Activated CD4-positive, alpha-beta T cell treated with anti-CD3 and anti-CD28 coated beads, Interleukin-2, amount 50 U/mL, for 16 hours (primary cell): Measurements from ENCODE around the gene PCDH19.

Source experiments
- DNase-seq: peaks from one replicate; pipeline ENCODE4 v3.0.0-alpha.2; 2020

Gene PCDH19

GRCh38 chrX:100395781-100396180, 14.3 kb downstream of the PCDH19 start:
- no peak for DNase-seq

DNA sequence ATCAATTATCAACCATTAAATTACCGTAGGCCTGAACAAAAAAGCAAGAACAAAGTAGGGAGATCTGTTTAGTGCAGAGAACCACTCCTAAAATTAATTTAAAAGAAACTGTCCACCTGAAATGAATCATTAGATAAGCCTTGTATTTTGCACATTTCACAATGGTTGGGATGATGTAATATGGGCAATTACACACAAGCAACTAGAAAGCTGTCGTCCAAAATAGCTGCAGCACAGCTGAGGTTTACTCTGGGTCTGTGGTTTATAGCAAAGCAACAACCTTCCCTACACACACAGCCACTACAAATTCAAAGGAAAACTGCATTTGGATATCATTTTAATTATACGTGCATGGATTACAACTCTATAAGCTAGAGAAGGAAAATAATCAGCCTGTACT, 28.5 kb downstream of the PCDH19 start:
- DNase-seq, result no peak

- DNase-seq, result no peak
Observed at GRCh38 chrX:100379388-100379986, 30.6 kb downstream of the PCDH19 start.

- DNase-seq, result no peak
Observed at GRCh38 chrX:100377826-100378225, 32.2 kb downstream of the PCDH19 start.

DNA sequence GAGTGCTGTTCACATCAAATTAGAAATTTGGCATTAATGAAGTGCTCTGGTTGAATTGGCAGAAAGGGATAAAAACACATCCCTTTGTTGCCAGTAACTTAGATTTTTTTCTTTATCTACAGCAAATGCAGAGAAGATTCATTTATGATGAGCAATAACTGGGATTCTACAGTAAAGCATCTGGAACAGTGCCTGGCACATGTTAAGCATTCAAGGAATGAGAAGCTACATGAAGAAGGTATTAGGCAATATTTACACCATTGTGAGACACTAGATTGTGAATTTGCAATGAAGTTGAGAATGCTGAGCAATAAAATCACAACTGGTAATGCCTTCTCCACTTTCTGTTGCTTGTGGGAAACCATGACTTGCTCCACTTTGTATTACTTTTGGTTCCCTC, 33.5 kb downstream of the PCDH19 start:
- no peak for DNase-seq

DNA sequence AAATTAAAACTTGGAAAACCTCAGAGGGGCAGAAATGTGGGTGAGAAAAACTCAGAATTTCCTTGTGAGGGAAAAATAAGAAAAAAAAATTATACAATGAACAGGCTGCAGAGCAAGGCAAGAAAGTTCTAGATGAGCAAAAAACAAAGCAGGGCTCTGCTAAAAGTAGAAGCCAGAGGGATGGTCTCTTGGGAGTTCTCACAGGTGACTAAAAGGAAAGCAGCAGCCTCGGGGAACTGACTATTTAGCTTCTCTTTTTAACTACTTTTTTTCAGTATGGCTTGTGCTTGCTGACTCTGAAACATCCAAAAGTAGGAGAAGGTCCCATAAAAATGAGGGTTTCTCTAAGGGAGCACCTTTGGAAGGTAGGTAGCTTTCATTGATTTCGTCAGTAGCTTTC, 36.4 kb downstream of the PCDH19 start:
- no peak for DNase-seq

DNA sequence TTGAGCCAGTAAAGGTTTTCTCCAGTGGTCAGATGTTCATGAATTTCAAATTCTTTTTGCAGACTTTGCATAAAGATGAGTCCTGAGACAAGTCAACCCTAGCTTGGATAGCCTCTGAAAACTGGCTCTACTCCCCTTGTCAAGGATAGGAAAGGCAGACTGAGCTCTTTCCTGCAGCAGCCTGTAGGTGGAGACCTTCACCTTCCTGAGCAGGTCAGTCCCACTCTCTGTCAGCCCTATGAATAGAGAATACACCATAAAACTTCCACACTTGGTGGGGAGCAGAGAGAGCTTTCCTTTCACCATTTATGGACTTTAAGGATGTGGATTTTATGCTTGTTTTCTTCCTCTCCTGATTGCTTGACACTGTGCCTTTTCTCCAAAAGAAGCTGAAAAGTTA, 41.9 kb downstream of the PCDH19 start:
- peak; percentile 10 for DNase-seq

- DNase-seq, result no peak
Observed at GRCh38 chrX:100363896-100364295, 46.2 kb downstream of the PCDH19 start.

- DNase-seq, result no peak
Observed at GRCh38 chrX:100358766-100359165, 51.3 kb downstream of the PCDH19 start.

- DNase-seq, result no peak
Observed at GRCh38 chrX:100356351-100356896, 53.6 kb downstream of the PCDH19 start.

DNA sequence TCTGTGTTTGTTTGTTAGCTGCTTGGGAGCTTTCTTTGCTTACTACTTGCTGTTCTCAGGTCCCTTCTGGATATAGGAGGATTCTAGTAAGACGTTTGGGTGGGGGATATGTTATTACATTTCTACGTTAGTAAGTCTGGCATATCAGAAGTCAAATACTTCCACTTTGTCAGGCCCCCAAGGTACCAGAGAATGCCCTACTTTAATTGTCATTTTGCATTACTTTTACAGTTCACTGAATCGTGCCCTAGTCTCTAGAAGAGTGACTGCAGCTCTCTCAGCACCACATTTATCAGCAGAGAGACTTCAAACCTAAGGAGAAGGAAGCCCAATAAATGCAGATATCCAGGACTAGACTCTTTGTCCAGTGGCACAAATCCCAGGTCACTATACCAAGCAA, 54.4 kb downstream of the PCDH19 start:
- no peak for DNase-seq

DNA sequence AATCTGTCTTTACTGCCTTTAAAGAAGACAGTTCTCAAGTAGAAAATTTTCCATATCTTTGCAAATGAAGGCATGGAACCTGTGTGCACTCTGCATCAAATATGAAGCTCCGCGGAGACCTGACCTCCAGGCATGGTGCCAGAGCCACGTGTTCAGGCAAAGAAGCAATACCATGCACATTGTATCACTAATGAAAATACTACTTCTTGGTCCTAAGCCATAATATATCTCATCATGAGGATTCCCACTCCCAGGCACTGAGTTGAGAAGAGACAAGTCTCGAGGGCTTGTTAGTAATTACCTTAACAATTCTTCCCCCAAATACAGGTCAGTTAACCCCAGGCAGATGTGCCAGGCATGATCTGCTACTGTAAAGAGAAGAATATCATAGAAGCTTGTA, 56.7 kb downstream of the PCDH19 start:
- DNase-seq, result no peak

- no peak for DNase-seq
Observed at GRCh38 chrX:100350704-100351489, 59.2 kb downstream of the PCDH19 start.

- DNase-seq, result no peak
Observed at GRCh38 chrX:100349391-100349790, 60.7 kb downstream of the PCDH19 start.

GRCh38 chrX:100341142-100341510, 68.9 kb downstream of the PCDH19 start:
- no peak for DNase-seq

DNA sequence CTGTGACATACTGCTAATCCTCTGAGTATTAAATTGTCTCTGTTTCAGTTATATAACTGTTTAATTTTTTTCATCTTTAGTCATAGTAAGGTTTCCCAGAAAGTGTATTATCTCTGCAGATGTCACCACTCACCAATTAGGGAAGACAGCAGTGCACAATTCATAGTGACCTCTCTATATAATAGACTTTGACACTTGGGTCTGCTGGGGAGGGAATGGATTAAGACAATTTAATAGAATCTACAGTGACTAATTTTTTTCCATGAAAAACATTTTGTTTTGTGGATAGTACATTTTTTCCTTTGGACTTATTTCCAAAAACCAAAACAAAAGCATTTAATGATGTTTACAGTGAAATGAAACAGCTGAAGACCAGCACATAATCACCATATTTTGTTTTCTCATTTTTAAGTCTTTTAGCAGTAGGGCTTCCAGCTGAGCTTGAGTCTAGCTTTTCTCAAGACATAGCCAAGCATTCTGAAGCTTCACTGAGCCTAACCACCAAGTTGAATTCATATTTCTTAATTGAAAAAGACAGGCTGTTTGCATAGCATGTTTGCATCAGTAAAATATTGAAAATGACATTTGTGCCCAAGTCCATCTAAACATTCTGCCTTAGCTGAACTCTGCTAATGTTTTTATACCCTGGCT, 69.5 kb downstream of the PCDH19 start:
- DNase-seq, result no peak

GRCh38 chrX:100328351-100328750, 81.7 kb downstream of the PCDH19 start:
- DNase-seq, result no peak

DNA sequence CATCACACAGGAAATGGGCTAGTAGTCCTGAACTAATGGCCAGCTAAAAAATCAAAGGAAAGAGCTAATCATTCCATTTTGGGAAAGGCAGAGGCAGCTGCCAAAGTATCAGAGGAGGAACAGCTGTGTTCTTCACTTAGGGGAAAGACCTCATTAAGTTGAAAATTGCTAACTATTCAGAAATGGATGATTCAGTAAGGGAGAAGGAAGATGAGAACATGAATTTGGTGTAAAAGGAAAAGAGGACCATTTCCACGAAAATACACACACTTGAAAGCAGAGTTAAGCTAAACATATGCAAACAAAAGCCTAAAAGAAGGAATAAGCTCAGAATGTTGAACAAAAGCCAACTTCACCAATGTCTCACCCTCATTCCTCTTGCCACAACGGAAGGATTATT, 90.4 kb downstream of the PCDH19 start:
- no peak for DNase-seq

DNA sequence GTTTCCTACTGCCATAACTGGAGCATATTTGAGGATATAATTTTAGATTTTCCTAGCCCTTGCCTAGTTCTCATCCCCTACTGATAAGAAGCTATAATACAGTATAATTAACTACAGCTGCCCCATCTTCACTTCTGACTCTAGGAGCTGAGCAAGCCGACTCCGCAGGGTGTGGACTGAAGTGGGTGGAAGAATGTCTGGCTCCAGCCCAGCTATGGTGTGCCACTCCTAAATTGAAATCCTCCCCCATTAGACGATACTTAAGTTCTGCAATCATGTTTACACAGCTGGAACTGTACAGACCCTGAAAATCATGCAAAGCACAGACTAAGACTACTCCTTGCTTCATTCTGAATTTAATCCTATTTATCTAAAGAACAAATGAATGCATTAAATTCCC, 93.1 kb downstream of the PCDH19 start:
- no peak for DNase-seq

GRCh38 chrX:100315566-100315965, 94.5 kb downstream of the PCDH19 start:
- DNase-seq, result no peak

- no peak for DNase-seq
Observed at GRCh38 chrX:100299559-100299958, 110.5 kb downstream of the PCDH19 start.

GRCh38 chrX:100297728-100298127, 112.3 kb downstream of the PCDH19 start:
- DNase-seq, result no peak

- DNase-seq, result no peak
Observed at GRCh38 chrX:100296183-100296753, 113.8 kb downstream of the PCDH19 start.

- no peak for DNase-seq
Observed at GRCh38 chrX:100294965-100295364, 115.1 kb downstream of the PCDH19 start.
